ENCODE data around the gene ESPL1.
"Not testable (repeated sequence)": the region's sequence is repeated elsewhere in the genome, so short reads cannot be mapped to it uniquely, and the experiment has no call there.

The ESPL1 gene

DNA sequence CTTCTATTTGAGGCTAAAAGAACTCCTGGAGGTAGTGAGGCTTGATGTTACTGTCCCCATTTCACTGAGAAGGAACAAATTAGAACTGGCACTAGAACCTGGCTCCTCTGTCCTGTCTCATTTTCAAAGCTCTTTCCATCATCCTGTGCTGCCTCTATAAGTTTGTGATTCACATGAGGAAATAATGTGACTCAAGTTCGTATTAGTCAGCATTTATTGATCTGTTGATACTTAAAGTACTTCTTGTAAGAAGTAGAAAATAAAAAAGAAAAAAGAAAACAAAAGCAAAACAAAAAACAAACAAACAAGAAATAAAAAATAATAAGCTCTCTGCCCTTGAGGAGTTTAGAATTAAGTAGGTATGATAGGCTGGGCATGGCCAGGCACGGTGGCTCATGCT is 2.3 kb upstream of the ESPL1 start:
- DNase-seq, result no peak

DNA sequence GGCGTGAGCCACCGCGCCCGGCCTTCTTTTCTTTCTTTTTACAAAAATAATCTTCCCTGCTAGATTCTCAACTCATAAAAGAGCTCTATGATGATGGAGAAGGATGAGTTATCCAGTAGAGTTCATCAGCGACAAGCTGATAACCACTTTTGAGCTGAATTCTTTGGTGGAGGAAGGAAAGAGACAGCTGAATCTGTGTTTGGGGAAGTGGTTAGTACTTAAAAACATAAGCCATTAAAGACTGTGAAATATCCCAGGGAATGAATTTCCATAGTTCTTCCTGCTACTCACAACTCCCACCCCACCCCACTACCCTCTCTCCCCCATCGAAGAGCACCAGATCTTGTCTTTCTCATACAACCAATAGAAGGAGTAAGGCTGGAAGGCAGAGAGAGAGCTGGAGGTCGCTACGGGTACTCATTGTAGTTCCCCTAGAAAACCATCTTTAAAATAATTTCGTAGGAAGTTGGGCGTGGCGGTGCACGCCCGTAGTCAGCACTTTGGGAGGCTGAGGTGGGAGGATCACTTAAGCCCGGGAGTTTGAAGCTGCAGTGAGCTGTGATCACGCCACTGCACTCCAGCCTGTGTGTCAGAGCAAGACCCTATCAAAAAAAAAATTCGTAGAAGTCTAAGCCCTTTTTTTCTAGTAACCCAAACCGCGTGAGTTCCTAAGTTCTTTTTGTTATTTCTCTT is 647 bp upstream of the ESPL1 start:
- DNase-seq, result peak; percentile 58

DNA sequence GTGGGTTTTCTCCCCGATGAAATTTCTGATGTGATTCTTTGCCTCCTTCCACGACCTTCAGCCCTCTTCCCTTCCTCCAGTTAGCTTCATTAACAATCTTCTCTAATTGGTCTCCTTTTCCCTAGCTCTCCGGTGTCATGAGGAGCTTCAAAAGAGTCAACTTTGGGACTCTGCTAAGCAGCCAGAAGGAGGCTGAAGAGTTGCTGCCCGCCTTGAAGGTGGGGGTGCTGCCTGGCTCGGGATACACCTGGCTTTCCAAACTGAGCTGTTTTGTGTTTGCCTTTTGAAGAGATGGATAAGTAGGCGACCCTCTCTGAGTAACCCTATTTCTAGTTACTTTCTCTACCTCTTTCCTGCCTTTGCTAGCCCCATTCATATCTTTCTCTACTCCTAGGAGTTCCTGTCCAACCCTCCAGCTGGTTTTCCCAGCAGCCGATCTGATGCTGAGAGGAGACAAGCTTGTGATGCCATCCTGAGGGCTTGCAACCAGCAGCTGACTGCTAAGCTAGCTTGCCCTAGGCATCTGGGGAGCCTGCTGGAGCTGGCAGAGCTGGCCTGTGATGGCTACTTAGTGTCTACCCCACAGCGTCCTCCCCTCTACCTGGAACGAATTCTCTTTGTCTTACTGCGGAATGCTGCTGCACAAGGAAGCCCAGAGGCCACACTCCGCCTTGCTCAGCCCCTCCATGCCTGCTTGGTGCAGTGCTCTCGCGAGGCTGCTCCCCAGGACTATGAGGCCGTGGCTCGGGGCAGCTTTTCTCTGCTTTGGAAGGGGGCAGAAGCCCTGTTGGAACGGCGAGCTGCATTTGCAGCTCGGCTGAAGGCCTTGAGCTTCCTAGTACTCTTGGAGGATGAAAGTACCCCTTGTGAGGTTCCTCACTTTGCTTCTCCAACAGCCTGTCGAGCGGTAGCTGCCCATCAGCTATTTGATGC is 797 bp downstream of the ESPL1 start:
- no peak for DNase-seq

DNA sequence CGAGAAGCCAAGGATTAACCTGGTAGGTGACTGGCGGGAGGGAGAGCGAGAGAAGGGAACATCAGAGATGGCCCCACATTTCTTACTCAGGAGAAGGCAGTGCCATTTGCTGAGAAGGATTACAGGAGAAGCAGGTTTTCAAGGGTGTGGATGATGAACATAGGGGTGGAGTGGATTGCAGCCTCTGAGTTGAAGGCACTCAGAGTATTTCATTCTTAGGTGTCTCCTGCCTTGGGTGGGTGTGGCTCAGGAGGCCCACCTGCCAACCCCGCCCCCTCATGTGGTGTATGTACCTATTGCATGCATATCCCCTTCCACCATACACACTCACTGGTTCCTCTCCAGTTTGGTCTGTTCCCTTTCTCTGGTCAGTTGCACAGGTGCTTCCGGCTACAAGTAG is 6.3 kb downstream of the ESPL1 start:
- DNase-seq, result no peak

DNA sequence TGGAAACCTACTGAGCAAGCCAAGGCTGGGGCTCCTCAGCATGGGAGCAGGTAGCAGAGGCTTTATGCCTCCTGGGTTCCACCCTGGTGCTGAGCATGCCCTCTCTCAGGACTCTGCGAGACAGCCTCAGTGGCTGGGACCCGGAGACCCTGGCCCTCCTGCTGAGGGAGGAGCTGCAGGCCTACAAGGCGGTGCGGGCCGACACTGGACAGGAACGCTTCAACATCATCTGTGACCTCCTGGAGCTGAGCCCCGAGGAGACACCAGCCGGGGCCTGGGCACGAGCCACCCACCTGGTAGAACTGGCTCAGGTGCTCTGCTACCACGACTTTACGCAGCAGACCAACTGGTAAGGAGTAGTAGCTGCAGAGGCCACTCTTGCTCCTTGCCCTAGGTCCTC is 8.4 kb downstream of the ESPL1 start:
- no peak for DNase-seq

DNA sequence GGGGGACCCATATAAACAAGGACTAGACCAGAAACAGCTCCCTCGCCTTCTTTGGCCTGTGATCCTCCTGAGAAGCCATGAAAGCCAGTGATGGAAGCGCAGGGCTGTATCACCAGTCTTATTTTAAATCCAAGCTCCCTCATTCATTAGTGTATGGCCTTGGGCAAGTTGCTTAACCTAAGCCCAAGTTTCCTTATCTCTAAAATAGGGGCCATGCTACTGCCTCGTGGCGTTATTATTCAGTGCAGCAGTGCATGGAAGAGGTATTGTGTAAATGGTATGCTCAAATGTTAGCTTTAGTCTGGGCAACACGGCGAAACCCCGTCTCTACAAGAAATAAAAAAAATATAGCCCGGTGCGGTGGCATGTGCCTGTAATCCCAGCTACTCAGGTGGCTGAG is 9.9 kb downstream of the ESPL1 start:
- no peak for DNase-seq

DNA sequence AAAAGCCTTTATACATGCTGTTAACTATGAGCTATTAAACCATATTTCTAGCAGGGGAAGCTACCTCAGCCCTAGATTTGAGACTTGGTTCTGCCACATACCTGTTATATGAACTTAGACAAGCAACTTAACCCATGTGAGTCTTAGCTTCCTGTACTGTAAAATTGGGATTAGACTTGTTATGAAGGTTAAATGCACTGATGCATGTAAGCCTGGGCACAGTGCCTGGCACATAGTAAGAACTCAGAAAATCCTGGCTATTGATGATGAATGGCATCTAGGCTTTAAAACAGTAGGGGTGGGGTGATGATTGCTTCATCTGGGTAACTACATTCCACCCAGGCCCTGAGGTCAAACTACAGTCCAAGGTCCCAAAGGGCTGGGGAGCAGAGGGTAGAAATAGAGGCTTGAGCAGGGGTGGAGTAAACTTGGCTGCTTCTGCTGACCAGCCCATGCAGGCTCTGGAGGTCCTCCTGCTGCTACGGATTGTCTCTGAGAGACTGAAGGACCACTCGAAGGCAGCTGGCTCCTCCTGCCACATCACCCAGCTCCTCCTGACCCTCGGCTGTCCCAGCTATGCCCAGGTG is 11.3 kb downstream of the ESPL1 start:
- DNase-seq, result no peak

DNA sequence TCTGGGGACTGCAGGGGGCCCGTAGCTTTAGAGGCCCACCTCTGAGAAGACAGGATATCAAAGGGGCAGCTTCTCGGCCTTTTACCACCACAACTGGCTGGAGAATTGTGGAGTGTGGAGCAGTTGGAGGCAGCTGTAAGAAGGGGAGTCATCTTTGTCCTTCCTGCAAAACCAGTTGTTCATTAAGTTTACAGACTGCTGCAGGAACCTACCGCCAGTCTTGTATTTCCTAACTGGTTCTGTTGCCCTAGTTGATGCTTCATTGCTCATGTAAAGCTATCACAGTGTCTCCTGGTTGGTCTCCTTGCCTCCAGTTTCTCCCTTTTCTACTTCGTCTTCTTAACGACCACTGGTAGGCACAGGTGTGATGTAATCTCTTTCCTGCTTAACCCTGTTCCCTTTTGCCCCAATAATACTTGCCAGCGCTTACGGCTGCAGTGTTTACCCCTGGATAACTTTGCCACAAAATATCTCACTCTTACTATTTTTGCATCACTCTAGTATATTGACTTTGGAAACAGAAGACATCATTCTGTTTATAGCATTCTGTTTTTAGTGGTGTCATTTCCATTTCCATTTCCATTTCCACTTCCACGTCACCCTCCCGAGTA is 11.9 kb downstream of the ESPL1 start:
- no peak for DNase-seq

DNA sequence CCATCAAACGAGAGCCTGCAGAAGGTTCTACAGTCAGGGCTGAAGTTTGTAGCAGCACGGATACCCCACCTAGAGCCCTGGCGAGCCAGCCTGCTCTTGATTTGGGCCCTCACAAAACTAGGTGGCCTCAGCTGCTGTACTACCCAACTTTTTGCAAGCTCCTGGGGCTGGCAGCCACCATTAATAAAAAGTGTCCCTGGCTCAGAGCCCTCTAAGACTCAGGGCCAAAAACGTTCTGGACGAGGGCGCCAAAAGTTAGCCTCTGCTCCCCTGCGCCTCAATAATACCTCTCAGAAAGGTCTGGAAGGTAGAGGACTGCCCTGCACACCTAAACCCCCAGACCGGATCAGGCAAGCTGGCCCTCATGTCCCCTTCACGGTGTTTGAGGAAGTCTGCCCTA is 18.3 kb downstream of the ESPL1 start:
- no peak for DNase-seq

DNA sequence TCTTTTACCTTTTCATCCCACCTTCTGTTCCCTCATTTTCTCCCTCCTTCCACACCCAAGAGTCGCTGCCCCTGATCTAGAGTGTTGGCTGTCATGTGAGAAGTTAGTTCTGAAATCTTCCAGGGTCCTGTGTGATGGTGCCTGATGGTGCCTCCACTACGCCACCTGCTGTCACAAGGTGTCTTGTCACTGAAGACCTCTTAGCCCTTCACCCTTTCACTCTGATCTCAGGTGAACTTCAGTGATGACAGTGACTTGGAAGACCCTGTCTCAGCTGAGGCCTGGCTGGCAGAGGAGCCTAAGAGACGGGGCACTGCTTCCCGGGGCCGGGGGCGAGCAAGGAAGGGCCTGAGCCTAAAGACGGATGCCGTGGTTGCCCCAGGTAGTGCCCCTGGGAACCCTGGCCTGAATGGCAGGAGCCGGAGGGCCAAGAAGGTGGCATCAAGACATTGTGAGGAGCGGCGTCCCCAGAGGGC is 19.7 kb downstream of the ESPL1 start:
- peak; percentile 70 for DNase-seq

DNA sequence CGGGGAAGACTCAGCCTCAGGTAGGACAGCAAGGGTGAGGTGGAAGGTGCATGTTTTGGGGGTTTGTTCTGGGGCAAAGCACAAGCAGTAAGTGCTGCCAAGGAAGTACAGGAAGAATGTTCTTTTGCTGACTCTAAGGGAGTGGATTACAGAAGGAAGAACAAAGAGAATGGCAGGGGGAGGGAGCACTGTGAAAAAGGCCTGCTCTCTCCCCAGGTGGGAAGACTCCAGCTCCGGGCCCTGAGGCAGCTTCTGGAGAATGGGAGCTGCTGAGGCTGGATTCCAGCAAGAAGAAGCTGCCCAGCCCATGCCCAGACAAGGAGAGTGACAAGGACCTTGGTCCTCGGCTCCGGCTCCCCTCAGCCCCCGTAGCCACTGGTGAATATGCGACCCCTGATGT is 20.2 kb downstream of the ESPL1 start:
- DNase-seq, result no peak

DNA sequence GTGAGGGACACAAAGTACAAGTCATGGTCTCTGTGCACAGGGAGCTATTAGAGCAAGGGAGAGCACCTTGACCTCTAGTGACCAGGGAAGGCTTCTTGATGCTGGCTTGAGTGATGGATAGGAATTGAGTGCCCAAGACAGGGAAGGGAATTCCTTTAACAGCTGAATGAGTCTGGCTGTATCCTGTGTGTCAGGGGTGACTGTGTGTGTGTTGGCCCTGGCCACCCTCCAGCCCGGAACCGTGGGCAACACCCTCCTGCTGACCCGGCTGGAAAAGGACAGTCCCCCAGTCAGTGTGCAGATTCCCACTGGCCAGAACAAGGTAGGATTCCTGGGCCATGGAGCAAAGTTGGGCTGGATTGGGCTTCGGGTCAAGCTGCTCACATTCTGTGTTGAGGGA is 21.8 kb downstream of the ESPL1 start:
- DNase-seq, result no peak

DNA sequence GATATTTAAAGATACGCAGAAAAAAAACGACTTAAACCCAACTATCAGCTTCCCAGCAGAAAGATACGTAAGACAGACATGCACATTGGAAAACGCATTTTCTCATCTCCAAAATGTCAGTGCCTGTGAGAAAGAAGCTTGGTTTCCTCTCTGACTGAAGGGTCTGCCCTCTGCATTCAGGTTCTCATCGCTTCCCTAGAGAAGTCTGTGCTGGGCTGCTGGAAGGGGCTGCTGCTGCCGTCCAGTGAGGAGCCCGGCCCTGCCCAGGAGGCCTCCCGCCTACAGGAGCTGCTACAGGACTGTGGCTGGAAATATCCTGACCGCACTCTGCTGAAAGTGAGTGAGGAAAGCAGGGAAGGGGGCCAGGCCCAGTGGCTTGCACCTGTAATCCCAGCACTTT is 22.6 kb downstream of the ESPL1 start:
- DNase-seq, result peak; percentile 18

DNA sequence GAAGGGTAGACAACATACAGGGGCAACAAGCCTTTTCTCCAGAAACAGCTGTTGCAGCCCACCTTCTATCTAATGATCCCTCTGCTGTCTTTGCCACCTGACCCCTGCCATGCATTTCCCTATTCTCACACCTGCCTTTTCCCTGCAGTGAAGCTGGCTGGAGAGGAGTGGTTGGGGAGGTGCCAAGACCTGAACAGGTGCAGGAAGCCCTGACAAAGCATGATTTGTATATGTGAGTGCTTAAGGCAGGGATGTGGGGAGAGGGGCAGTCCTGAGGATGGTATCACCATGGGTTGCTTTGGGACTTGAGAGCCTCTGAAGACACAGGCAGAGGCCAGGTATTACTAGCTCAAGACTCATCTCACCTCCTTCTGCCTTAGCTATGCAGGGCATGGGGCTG is 24.3 kb downstream of the ESPL1 start:
- DNase-seq, result no peak

DNA sequence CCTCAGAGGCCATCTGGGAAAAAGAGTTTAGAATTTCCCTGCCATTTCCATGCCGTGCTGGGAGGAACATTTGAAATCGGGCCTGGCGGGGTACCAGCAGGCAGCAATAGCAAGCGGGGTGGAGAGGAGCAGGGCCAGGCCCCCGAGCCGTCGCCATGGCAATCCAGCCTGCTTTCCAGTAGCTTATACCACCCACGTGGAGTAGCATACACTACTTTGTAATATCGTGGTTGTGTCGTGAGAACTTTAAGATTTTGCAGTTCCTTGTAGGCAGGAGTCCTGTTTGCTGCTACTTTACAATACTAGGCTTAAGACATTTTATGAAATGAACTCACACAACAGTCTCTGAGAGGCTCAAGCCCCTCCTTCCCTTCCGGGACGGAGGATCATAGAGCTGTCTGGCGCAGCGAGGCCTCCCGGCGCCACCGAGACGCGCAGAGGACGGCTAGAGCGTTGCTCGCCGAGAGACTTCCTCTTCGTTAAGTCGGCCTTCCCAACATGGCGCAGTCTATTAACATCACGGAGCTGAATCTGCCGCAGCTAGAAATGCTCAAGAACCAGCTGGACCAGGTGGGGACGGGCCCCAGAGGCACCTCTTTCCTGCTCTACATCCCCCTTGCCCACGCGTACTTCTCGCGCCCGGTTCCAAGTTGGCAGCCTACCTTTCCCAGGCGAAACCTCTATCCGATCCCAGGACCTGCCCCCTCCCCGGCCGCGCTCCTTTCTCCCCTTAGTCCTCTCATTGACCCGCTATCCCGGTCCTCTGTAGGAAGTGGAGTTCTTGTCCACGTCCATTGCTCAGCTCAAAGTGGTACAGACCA is 27.2 kb downstream of the ESPL1 start, which contains the start of gene PFDN5:
Gene PFDN5 (plus strand): TSS at position 473 of the 821 bp plus-strand sequence. CDS start 26 bp downstream, at position 499.
- peak; percentile 94 for DNase-seq

DNA sequence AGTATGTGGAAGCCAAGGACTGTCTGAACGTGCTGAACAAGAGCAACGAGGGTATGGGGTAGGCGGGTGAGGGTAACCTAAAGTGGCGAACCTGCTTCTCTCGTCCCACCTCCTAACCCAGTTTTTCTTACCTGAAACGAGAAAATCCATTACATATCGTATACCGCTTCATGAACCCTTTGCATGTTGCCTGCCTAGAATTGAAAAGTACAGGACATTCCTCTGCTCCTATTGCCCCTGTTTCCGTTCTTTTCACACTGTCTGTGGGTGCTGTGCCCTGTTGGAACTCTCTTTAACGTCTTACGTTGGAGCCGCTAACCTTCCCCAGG is 27.8 kb downstream of the ESPL1 start:
- no peak for DNase-seq

DNA sequence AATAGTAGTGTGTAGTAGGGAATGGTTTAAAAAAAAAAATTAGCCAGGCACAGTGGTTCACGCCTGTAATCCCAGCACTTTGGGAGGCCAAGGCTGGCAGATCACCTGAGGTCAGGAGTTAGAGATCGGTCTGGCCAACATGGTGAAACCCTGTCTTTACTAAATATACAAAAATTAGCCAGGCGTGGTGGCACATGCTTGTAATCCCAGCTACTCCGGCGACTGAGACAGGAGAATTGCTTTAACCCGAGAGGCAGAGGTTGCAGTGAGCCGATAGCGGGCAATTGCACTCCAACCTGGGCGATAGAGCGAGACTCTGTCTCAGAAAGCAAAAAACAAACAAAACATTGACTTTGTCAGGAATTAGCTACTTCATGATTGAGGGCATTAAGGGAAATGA is 29.0 kb downstream of the ESPL1 start:
- not testable (repeated sequence) for DNase-seq

DNA sequence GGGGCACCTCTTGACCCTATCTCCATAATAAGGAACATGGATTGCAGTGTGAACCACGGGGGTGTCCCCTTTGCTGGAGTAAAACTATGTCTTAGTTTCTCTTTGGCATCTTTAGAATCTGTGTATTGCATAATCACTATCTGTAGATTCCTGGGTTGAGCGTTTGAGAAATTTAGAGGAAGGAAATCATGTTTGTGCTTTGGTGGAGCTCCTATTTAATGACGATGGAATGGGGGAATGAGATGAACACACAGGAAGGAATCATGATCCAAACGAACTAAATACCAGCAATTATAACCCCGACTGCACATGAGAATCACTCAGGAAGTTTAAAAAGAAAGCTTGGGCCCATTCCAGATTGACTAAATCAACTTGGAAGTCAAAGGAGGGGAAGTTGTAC is 30.1 kb downstream of the ESPL1 start:
- no peak for DNase-seq

DNA sequence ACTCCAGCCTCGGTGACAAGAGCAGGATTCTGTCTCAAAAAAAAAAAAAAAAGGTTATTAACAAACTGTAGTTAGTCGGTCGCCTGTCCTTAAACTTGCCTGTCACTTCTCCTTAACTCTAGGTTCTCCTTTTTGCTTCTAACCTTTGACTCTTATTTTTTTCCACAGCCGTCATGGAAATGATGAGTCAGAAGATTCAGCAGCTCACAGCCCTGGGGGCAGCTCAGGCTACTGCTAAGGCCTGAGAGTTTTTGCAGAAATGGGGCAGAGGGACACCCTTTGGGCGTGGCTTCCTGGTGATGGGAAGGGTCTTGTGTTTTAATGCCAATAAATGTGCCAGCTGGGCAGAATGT is 31.0 kb downstream of the ESPL1 start:
- DNase-seq, result peak; percentile 62

DNA sequence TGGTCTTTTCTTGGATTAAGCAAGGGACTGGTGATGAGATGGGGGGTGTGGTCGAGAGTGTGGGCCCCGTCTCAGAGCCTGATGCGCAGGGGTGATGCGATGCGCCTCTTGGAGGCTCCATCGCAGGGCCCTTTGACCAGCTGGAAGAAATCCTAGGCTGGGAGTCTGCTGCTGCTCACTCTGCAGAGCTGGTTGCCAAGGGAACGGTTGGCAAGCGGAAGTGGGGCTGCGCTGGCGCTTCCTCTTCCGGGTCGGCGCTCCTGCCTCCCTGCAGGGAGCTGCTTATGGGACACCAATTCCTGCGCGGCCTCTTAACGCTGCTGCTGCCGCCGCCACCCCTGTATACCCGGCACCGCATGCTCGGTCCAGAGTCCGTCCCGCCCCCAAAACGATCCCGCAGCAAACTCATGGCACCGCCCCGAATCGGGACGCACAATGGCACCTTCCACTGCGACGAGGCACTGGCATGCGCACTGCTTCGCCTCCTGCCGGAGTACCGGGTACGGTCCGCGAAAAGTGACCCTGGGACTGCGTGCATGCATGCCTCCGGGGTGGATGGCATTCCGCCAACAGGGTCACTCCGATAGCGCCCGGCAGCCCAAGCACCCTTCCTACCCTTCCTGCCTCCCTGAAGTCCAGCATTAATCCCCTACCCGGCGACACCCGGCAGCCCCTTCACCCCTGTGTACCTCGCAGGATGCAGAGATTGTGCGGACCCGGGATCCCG is 31.5 kb downstream of the ESPL1 start, which contains the start of gene MYG1:
Gene MYG1 (plus strand): TSS at position 242 of the 727 bp plus-strand sequence. CDS start 43 bp downstream, at position 285.
- peak; percentile 95 for DNase-seq

DNA sequence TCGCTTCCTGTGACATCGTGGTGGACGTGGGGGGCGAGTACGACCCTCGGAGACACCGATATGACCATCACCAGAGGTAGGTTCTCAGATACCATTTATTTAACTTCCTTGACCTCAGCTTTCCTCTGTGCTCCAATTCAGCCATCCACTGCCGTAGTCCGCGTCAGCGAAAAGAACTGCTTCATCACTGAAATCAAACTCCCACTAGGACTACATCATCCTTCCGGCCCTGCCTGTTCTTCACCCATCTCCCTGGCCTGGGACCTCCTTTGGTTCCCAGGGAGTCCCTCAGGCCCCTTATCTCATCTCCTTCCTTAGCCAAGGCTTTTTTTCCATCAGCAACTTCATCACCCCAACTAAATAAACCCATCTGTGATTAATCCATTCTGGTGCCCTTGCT is 32.1 kb downstream of the ESPL1 start:
- peak; percentile 41 for DNase-seq

DNA sequence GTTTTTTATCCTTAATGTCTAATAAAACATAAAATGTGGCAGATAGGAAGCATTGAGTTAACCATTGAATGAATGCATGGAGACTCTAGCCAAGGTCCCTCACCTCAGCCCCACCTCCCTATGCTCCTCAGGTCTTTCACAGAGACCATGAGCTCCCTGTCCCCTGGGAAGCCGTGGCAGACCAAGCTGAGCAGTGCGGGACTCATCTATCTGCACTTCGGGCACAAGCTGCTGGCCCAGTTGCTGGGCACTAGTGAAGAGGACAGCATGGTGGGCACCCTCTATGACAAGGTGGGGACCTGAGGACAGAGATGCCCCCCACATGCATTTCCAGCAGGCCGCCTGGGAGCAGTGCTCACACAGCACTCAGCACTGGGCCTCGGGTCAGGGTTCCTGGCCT is 34.8 kb downstream of the ESPL1 start:
- DNase-seq, result no peak

All from activated CD4-positive, alpha-beta T cell treated with anti-CD3 and anti-CD28 coated beads, Interleukin-2, Interleukin-6, amounts not matched to agents 100 ng/mL and 50 ng/mL, durations not matched to agents 16 hours and 8 hours (primary cell).